Endothelial cell of umbilical vein (primary cell): ENCODE measurements around the gene GLI3. TPM values are rescaled to one million over a fixed set of nuclear protein-coding genes. Genes with fewer than 3 reads are reported as not detected.

Source experiments
- BruUV-seq: library from RNA; stranded (reverse); fragments of 400-500 nt; replicated peaks from 2 replicates; lab custom pipeline; 2021; lab: Mats Ljungman, UMichigan
- CTCF ChIA-PET: fragments of 300-600, 350-600 bp; sonication (Branson Sonifier 250); formaldehyde crosslinking; loops from one replicate; lab custom pipeline; 2021; ENCODE audit warnings: antibody characterized with exemption, inconsistent platforms; lab: Charles Lee
- POLR2A ChIA-PET: fragments of 300-600, 350-600 bp; sonication (Branson Sonifier 250); formaldehyde crosslinking; loops from one replicate; lab custom pipeline; 2021; ENCODE audit warnings: antibody characterized with exemption, inconsistent platforms; lab: Charles Lee
- DNase-seq: peaks from one replicate; pipeline ENCODE4 v3.0.0-alpha.2; 2011; ENCODE audit warnings: low read depth, low spot score
- FAIRE-seq: peaks from 2 replicates; lab custom pipeline; 2011; peaks lifted over from hg19 to GRCh38; lab: Jason Lieb, UNC
- H2AFZ ChIP-seq: 2 replicates; pipeline ENCODE4 v1.6.0; 2012; ENCODE audit warnings: low read depth, low read length, control low read depth, inconsistent platforms
- H3K27ac ChIP-seq: 2 replicates; pipeline ENCODE4 v1.5.1; 2011; ENCODE audit warnings: low read depth, mild to moderate bottlenecking, control low read depth, low read length, moderate library complexity; ENCODE audit not compliant: insufficient read depth
- H3K27me3 ChIP-seq, 2 experiments: 2 replicates each; pipeline versions ENCODE4 v1.6.0 to v1.6.1; 2011; ENCODE audit warnings: low read length in 2 of 2, mixed read lengths in 1 of 2; ENCODE audit not compliant: control insufficient read depth in 2 of 2, insufficient read depth in 2 of 2
- H3K36me3 ChIP-seq, 2 experiments: 2 replicates in 1 of 2; 3 replicates in 1 of 2; pipeline ENCODE4 v1.5.1; 2011; ENCODE audit warnings: low read length in 2 of 2, mild to moderate bottlenecking in 1 of 2, moderate library complexity in 1 of 2; ENCODE audit not compliant: control insufficient read depth in 2 of 2, insufficient read depth in 2 of 2; ENCODE audit errors: extremely low read depth in 1 of 2
- H3K4me1 ChIP-seq: 3 replicates; pipeline ENCODE4 v1.5.1; 2011; ENCODE audit warnings: mild to moderate bottlenecking, low read length; ENCODE audit not compliant: control insufficient read depth, insufficient read depth; ENCODE audit errors: extremely low read depth
- H3K4me2 ChIP-seq: 2 replicates; pipeline ENCODE4 v1.6.1; 2011; ENCODE audit warnings: low read length, control low read depth, mixed read lengths; ENCODE audit not compliant: insufficient read depth
- H3K4me3 ChIP-seq, 3 experiments: fragments of 200-600 bp in 1 of 3; sonication (generic), shearing (Covaris generic) in 1 of 3; replicated peaks in 1 of 3; 2 replicates each; pipeline ENCODE4 v1.5.1; 2011 to 2016; ENCODE audit warnings: control low read depth in 3 of 3, low read length in 3 of 3, mild to moderate bottlenecking in 2 of 3, inconsistent platforms in 1 of 3, low read depth in 1 of 3, moderate library complexity in 1 of 3; ENCODE audit not compliant: insufficient read depth in 1 of 3
- H3K79me2 ChIP-seq: 2 replicates; pipeline ENCODE4 v1.6.0; 2012; ENCODE audit warnings: low read length, inconsistent platforms; ENCODE audit not compliant: control insufficient read depth, insufficient read depth
- H3K9ac ChIP-seq: replicated peaks from 2 replicates; pipeline ENCODE3; 2011; ENCODE audit warnings: low read length, control low read depth; ENCODE audit not compliant: insufficient read depth; ENCODE audit errors: extremely low read depth
- H3K9me1 ChIP-seq: replicated peaks from 3 replicates; pipeline ENCODE4 v1.6.0; 2011; ENCODE audit warnings: mild to moderate bottlenecking, low read length; ENCODE audit not compliant: control insufficient read depth, insufficient read depth; ENCODE audit errors: extremely low read depth
- H3K9me3 ChIP-seq: replicated peaks from 2 replicates; pipeline ENCODE4 v1.5.1; 2012; ENCODE audit warnings: low read length, inconsistent platforms; ENCODE audit not compliant: control insufficient read depth, insufficient read depth
- H4K20me1 ChIP-seq: replicated peaks from 2 replicates; pipeline ENCODE3; 2011; ENCODE audit warnings: mild to moderate bottlenecking, low read length; ENCODE audit not compliant: control insufficient read depth, insufficient read depth; ENCODE audit errors: extremely low read depth
- CTCF ChIP-seq, 2 donors: IDR thresholded peaks; 1 replicate in 1 of 2; 2 replicates in 1 of 2; pipeline ENCODE4 v1.5.1; 2011; ENCODE audit warnings: low read length in 2 of 2, mild to moderate bottlenecking in 2 of 2, moderate library complexity in 2 of 2, control low read depth in 1 of 2, inconsistent platforms in 1 of 2, low read depth in 1 of 2; ENCODE audit not compliant: insufficient read depth in 1 of 2; ENCODE audit errors: extremely low read depth in 1 of 2
- EZH2 ChIP-seq: IDR thresholded peaks from 2 replicates; pipeline ENCODE4 v1.6.1; 2012; ENCODE audit warnings: borderline replicate concordance, low read depth, mild to moderate bottlenecking, moderate library complexity, low read length, inconsistent platforms; ENCODE audit not compliant: severe bottlenecking
- FOS ChIP-seq: IDR thresholded peaks from 2 replicates; pipeline ENCODE4 v1.6.1; 2011; ENCODE audit warnings: mild to moderate bottlenecking, low read length, moderate library complexity, borderline replicate concordance; ENCODE audit not compliant: insufficient read depth
- GATA2 ChIP-seq: IDR thresholded peaks from 2 replicates; pipeline ENCODE4 v1.7.0; 2011; ENCODE audit warnings: low read depth, mild to moderate bottlenecking, moderate library complexity, mixed read lengths, low read length; ENCODE audit not compliant: insufficient read length, insufficient read depth
- JUN ChIP-seq: IDR thresholded peaks from 2 replicates; pipeline ENCODE4 v1.6.1; 2011; ENCODE audit warnings: borderline replicate concordance, low read depth; ENCODE audit not compliant: insufficient read length, insufficient read depth
- MAX ChIP-seq: IDR thresholded peaks from 2 replicates; pipeline ENCODE4 v1.6.1; 2011; ENCODE audit not compliant: insufficient read depth, insufficient read length
- MYC ChIP-seq: IDR thresholded peaks from one replicate; pipeline ENCODE4 v1.6.1; 2011; ENCODE audit warnings: mild to moderate bottlenecking, low read depth, low read length
- POLR2A ChIP-seq: IDR thresholded peaks from 2 replicates; pipeline ENCODE4 v1.6.1; 2012; ENCODE audit warnings: low read depth, mild to moderate bottlenecking, control low read depth, low read length
- POLR2AphosphoS5 ChIP-seq: IDR thresholded peaks from 2 replicates; pipeline ENCODE4 v1.6.1; 2012; ENCODE audit warnings: low read depth, mild to moderate bottlenecking, control low read depth, low read length, moderate library complexity; ENCODE audit not compliant: insufficient read depth
- dilution Hi-C: fragments of 300-500 bp; cut with MboI; formaldehyde crosslinking; loops from one replicate; pipeline ENCODE4 v1.15.0; 2019; ENCODE audit warnings: low sequenced_read_pairs; ENCODE audit not compliant: extremely low pct_ligation_motif_present
- intact Hi-C: fragments of 100-400 bp; cut with micrococcal nuclease; formaldehyde crosslinking; loops from one replicate; pipeline ENCODE4 v1.10.0; 2022
- polyA plus RNA-seq, 4 experiments: library from polyadenylated mRNA; depleted of rRNA in 3 of 4; stranded (reverse) in 3 of 4; unstranded in 1 of 4; fragments of >200 nt; gene quantifications; 2 replicates each; pipeline versions ENCODE4 v1.2.1 to v1.2.3, GENCODE V29; 2011 to 2012; ENCODE audit warnings: missing spikeins in 1 of 4
- total RNA-seq: library from RNA; stranded (reverse); gene quantifications from 2 replicates; pipeline ENCODE4 v1.2.3, GENCODE V29; 2021

The GLI3 gene
- total and polyA plus RNA-seq, 2 donors (not counting 3 experiments of a cell fraction or from before 2014, with no cell fraction given) = 6.0 to 24.9 TPM

GRCh38 chr7:42011846-42012245 is 225.2 kb downstream of the GLI3 start:
- DNase-seq (no peak), FAIRE-seq (no peak)
- no peaks in the 10 kb centered on the region for H3K27me3 ChIP-seq
- POLR2A ChIA-PET = no interaction called here
- no peak overlapping the region for H2AFZ ChIP-seq
- H3K27ac ChIP-seq = no peak overlapping the region
- dilution Hi-C loops = no loop called here
- no peak overlapping the region for H3K9ac ChIP-seq
- no TSS peak for BruUV-seq
- no peak overlapping the region for H3K4me3 ChIP-seq
- H3K79me2 ChIP-seq = no peaks in the 10 kb centered on the region
- TF ChIP-seq POLR2A = no peak
- no peak for TF ChIP-seq GATA2
- TF ChIP-seq MYC = no peak
- TF ChIP-seq MAX = no peak
- TF ChIP-seq FOS = no peak
- TF ChIP-seq EZH2 = no peak
- TF ChIP-seq POLR2AphosphoS5 = no peak
- no peak for TF ChIP-seq CTCF (IDR thresholded peaks at IDR 0.05; ENCODE audit: extremely low read depth in 1 of 2, insufficient read depth in 1 of 2, low read depth in 1 of 2, low read length in 2 of 2)
- no peak for TF ChIP-seq JUN
- H4K20me1 ChIP-seq = no peaks in the 10 kb centered on the region
- intact Hi-C loops = loop anchor here (10.0 kb wide), 1 partner anchor 313 kb away; no protein-coding TSS in a partner anchor
- H3K4me2 ChIP-seq = no peak overlapping the region
- CTCF ChIA-PET = interaction anchor here (1.5 kb wide), 1 partner anchor 12 kb away, joined by 4 read pairs; no protein-coding TSS in a partner anchor
- H3K9me3 ChIP-seq = no peaks in the 10 kb centered on the region
- no peaks in the 10 kb centered on the region for H3K4me1 ChIP-seq
- no peaks in the 10 kb centered on the region for H3K9me1 ChIP-seq
- H3K36me3 ChIP-seq = peaks cover 2% of the 10 kb centered on the region in 2 experiments
